Esophagus muscularis mucosa (tissue), 4 donors: ENCODE data around the gene C1orf159.

Source experiments
- CTCF ChIP-seq, 3 experiments: fragments of 200-600 bp in 2 of 3; fragments of 450-650 bp in 1 of 3; sonication (generic) in 2 of 3; IDR thresholded peaks; one replicate each; pipeline ENCODE4 v1.5.1; 2017 to 2019; ENCODE audit warnings: antibody characterized with exemption in 3 of 3, mild to moderate bottlenecking in 2 of 3, moderate library complexity in 1 of 3
- EP300 ChIP-seq: sonication (generic); formaldehyde crosslinking; IDR thresholded peaks from one replicate; pipeline ENCODE4 v1.6.1; 2017; ENCODE audit warnings: antibody characterized with exemption
- POLR2A ChIP-seq: fragments of 450-650 bp; IDR thresholded peaks from one replicate; pipeline ENCODE4 v1.6.1; 2017; ENCODE audit warnings: antibody characterized with exemption, moderate library complexity, mild to moderate bottlenecking, low read depth
- POLR2AphosphoS5 ChIP-seq, 2 donors: sonication (generic); formaldehyde crosslinking; IDR thresholded peaks; one replicate each; pipeline ENCODE4 v1.6.1; 2017; ENCODE audit warnings: antibody characterized with exemption in 2 of 2

- TF ChIP-seq CTCF (IDR thresholded peaks at IDR 0.05): no peak
- TF ChIP-seq POLR2A: no peak
- no peak for TF ChIP-seq EP300
- no peak for TF ChIP-seq POLR2AphosphoS5 (IDR thresholded peaks at IDR 0.05)
These were observed 83.5 kb downstream of the C1orf159 start for GRCh38 chr1:1032424-1032823.
